Activated CD4-positive, alpha-beta T cell treated with anti-CD3 and anti-CD28 coated beads for 48 hours (primary cell): Measurements from ENCODE around the gene VSIG10L2.
"Not testable (repeated sequence)": the region's sequence is repeated elsewhere in the genome, so short reads cannot be mapped to it uniquely, and the experiment has no call there.

ENCODE experiments used
- DNase-seq: peaks from one replicate; pipeline ENCODE4 v3.0.0-alpha.2; 2020

The VSIG10L2 gene

GRCh38 chr11:125974284-125974683 is 28.4 kb downstream of the VSIG10L2 start:
- DNase-seq: no peak

- DNase-seq: no peak
Measured at GRCh38 chr11:125975634-125976033, 29.8 kb downstream of the VSIG10L2 start.

GRCh38 chr11:125976156-125976555 is 30.3 kb downstream of the VSIG10L2 start:
- no peak for DNase-seq

GRCh38 chr11:125977333-125977732 is 31.5 kb downstream of the VSIG10L2 start:
- DNase-seq: no peak

- no peak for DNase-seq
Measured at GRCh38 chr11:125978181-125978716, 32.4 kb downstream of the VSIG10L2 start.

DNA sequence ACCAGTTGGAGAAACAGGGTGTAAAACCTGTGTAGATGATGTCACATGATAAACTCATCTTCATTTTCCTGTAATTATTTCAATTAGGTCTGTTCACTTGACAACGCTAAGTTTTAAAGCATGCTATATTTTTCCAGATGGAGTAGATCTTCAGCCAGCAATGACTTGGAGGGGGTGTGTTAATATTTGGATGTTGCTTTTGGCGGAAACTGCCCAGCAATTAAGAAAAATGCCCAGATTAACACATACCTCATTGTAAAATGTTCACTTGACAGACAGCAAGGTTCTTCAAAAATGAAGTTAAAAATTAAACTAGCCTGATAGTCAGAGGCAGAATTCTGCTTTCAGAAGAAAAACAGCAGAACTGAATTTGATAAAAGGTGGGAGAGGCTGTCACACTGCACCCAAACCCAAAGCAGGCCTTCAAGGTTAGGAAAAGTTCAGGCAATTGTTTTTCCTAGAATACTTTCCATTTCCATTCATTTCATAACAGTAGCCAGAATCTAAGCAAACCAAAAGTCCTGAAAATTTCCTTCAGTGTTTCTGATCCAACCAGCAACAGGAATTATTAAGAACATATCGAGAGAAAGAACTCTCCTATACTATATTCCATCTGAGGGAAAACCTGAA is 33.0 kb downstream of the VSIG10L2 start:
- no peak for DNase-seq

GRCh38 chr11:125979511-125979910 is 33.7 kb downstream of the VSIG10L2 start:
- DNase-seq: no peak

DNA sequence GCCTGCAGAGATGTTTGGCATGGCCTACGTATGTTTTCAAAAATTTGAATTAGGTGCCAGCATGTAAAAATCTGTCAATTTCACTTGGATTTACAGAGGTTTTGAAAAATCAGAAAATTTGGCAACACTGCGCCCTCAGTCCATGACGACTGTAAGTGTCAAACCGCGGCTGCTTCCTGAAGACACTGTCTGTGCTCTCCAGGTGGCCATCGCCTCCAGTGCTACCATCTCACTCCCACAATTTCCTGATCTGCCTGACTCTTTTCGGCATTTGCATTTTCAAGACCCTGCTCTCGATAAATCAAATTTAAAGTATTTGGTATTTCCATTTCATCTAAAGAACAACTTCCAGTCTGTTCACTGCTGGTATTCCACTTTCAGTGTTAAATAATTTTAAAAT is 34.6 kb downstream of the VSIG10L2 start:
- DNase-seq: no peak

DNA sequence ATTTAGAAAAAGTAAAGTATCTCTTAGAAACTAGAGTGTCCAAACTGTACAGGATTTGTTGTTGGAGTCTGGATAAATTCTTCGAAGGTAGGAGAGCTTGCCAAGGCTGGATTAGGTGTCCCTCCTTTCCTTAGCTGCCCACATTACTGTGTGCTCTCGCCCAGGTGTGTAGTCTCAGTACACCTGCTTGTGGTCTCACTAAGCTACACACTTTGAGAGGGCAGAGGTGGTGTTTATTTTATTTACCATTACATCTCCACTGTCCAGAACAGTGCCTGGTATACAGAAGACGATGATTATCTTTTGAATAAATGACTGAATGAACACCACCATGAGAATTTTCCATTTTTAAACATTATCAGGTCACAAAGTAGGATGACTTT is 36.5 kb downstream of the VSIG10L2 start:
- no peak for DNase-seq

GRCh38 chr11:125985956-125986355 is 40.1 kb downstream of the VSIG10L2 start:
- not testable (repeated sequence) for DNase-seq

GRCh38 chr11:125987066-125987641 is 41.3 kb downstream of the VSIG10L2 start:
- no peak for DNase-seq

- DNase-seq: peak; percentile 35
Measured at GRCh38 chr11:125990244-125990643, 44.4 kb downstream of the VSIG10L2 start.

DNA sequence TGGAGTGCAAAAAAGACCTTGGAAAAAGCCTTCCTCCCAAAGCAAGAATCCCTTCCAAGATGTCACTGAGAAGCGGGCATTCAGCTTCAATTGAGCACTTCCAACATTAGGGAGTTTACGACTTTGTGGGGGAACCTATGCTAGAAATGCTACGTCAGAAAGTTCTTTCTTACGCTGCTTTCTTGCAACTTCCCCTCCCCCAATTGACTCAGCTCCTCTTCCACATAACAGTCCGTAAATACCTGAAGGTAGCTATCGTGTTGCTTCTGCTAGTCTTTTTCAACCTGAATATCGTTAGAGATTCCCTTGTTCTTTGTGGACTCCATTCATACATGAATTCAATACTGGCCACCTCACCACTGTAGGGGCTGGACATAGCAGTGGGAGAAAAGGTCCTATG is 47.0 kb downstream of the VSIG10L2 start:
- DNase-seq: no peak

DNA sequence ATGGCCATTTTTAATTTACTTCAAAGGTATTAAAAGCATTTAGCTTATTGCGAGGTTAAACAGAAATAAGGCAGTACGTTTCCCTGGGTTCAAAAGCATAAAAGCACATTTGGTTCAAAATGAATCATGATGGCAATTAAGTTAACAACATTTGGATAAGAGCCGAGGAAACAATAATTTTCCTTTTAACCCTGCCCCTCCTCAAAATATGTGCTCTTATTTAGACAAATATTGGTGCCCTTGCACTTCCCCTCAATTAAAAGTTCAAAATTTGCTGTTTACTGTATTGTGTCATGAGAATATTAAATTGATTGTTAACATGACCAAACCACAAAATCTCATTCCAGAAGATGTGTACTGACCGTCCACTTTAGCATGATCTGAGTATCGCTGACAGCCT is 48.7 kb downstream of the VSIG10L2 start:
- DNase-seq: no peak

- peak; percentile 84 for DNase-seq
Measured at GRCh38 chr11:125995313-125995712, 49.5 kb downstream of the VSIG10L2 start.

- DNase-seq: no peak
Measured at GRCh38 chr11:125998267-125998666, 52.4 kb downstream of the VSIG10L2 start.

DNA sequence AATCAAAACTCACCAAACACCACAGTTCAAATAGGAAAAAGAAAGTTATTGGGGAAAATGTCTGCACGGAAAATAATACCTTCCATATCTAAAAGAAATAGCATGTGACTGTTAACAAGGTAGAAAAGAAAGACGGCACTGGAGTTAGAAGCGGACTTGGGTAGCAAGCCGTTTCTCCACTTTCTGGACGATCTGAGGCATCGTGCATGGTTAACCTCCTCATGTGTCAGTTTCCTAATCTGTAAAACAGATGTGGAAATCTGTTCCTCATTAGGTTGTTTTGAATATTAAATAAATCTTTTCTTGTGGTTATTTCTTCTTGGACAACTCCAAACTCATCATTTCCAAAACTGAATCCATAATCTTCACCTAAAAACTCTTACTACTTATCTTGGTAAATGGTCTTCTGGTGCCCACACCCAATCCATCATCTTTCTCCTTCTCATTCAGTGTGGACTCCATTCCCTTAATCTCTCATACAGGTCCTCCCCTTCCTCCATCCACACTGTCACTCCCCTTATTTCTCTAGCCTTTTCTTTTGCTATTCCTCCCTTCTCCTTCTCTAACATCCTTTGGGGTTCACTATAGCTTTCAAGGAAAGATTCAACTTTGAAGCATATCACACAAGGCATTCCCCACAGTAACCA is 53.5 kb downstream of the VSIG10L2 start:
- no peak for DNase-seq

- no peak for DNase-seq
Measured at GRCh38 chr11:126002181-126002580, 56.3 kb downstream of the VSIG10L2 start.
